ENCODE data around the gene GPR18. TPM values are rescaled to one million over a fixed set of nuclear protein-coding genes. Genes with fewer than 3 reads are reported as not detected.

Gene GPR18
- total RNA-seq, 1 donor from 2014 or later: not detected

DNA sequence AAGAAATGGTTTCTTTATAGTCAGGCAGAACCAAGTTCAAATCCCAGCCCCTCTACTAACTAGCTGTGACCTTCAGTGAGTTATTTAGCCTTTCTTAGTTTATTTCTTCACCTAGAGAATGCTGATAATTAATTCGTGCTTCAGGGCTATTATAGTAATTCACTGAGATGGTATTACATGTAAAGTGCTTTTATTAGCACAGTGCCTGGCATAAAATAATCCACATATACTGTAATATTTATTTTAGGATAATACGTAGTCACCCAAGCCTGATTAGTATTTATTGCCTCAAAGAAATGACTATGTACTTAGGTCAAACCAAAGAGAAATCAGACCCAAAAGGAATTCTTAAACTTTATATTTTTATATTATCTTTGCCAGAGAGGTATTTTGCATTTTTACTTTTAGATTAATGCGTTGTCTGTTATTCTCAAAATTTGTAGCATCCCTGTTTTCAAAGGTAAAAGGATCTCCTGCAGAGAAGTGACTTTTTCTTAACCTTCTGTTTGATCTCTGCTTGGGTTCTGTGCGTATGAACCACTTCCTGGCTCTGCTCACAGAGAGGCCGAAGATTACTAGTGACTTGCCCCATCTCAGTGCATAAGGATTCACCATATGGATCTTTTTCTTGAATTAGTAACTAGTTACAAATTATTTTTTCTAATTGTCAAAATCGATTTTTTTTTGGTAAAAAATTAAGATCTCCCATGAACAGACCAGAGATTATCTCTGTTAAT, 37.8 kb downstream of the GPR18 start:
- H3K4me3 ChIP-seq (ENCODE audit: low read depth, low read length): no peak overlapping the region
- DNase-seq (ENCODE audit: low read depth): no peak

DNA sequence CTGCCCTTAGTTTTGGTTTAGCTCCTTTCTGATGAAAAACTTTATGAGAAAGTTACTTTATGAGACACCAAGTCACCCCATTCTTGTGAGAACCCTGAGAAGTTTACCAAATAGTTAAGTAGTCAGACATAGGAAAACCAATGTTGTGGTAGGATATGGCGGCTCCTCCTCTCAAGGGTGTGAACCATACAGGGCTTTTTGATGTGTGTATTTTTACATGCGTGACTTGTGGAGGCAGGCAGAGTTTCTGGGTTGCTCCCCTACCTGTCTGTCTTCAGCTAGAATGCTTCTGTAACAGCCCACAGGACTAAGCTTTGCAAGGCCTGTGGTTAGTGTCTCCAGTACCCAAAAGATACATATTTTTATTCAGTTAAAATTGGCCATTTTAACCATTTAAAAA, 39.2 kb downstream of the GPR18 start:
- H3K4me3 ChIP-seq (ENCODE audit: low read depth, low read length): no peak overlapping the region
- DNase-seq (ENCODE audit: low read depth): no peak
- TF ChIP-seq, protein P1, sequence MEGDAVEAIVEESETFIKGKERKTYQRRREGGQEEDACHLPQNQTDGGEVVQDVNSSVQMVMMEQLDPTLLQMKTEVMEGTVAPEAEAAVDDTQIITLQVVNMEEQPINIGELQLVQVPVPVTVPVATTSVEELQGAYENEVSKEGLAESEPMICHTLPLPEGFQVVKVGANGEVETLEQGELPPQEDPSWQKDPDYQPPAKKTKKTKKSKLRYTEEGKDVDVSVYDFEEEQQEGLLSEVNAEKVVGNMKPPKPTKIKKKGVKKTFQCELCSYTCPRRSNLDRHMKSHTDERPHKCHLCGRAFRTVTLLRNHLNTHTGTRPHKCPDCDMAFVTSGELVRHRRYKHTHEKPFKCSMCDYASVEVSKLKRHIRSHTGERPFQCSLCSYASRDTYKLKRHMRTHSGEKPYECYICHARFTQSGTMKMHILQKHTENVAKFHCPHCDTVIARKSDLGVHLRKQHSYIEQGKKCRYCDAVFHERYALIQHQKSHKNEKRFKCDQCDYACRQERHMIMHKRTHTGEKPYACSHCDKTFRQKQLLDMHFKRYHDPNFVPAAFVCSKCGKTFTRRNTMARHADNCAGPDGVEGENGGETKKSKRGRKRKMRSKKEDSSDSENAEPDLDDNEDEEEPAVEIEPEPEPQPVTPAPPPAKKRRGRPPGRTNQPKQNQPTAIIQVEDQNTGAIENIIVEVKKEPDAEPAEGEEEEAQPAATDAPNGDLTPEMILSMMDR (conservative IDR thresholded peaks at IDR 0.05; ENCODE audit: low read depth, low read length): no peak

More for the DNA sequence above, 37.8 kb downstream of the GPR18 start:
- TF ChIP-seq, protein P1 (conservative IDR thresholded peaks at IDR 0.05; ENCODE audit: low read depth, low read length): no peak

DNA sequence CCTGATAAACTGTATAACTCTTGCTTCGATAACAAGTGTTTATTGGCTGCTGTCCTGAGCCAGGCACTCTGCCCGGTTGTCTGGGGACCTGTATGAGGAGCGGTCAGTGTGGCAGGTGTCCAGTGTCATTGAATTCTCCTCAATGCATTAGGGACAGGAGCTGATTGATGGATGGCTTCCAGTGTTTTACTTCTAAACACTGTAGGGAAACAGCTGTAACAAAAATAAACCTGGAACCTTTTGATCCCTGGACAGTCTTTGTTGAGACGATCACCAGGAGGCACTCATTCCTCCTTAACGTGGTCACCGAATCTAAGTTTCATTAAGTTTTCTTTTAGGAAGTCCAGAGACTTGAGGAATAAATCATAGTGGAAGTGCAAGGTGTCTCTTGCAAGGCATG, 39.6 kb downstream of the GPR18 start:
- TF ChIP-seq, protein P1 (conservative IDR thresholded peaks at IDR 0.05; ENCODE audit: low read depth, low read length): no peak
- no peak overlapping the region for H3K4me3 ChIP-seq (ENCODE audit: low read depth, low read length)
- no peak for DNase-seq (ENCODE audit: low read depth)

DNA sequence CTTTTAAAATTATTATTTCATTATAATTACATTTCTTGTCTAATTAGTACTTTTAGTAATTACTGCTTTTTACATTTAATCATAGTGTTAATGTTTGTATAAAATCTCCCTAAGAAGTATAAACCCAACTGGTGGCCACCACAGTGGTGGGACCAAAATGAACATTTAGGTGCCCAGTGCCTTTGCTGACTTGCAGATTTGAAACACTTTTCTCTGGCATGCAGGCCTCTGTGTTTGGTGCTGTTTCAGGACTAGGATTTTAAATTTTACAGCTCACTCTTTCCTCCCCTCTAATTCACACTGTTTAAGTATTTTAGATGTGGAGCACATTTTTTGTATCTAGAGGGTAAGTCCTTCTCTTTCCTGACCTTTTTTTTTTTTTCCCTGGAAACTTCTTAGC, 40.1 kb downstream of the GPR18 start:
- no peak overlapping the region for H3K4me3 ChIP-seq (ENCODE audit: low read depth, low read length)
- no peak for DNase-seq (ENCODE audit: low read depth)
- TF ChIP-seq, protein P1 (conservative IDR thresholded peaks at IDR 0.05; ENCODE audit: low read depth, low read length): no peak

DNA sequence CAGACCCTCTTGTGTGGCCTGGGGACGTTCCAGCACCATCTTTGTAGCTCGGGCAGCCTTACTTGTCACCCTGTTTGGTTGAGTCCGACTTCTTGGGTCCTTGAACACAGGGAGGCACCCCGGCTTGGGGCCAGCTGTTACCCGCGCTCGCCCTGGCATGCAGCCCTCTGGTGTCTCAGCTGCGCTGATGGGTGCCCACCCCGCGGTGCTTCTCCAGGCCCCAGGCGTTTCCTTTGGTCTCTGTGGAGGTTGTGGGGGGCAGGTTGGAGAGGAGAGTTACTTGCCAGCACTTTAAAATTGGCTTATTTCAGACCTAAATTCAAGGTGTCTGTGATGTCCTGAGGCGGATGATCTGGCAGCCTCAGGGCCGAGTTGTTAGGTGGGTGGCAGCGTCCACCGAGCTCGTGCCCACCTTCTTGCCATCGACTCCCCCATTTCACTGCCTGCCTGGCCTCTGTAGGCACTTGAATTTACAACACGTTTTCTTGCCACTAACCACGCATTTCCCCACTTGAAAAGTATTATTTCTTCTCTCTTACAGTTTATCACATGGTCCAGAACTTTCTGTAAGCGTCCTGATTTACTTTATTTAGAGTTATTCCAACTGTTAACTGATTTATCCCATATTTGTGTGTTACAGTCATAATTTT, 40.6 kb downstream of the GPR18 start:
- no peak overlapping the region for H3K4me3 ChIP-seq (ENCODE audit: low read depth, low read length)
- TF ChIP-seq, protein P1 (conservative IDR thresholded peaks at IDR 0.05; ENCODE audit: low read depth, low read length): no peak
- DNase-seq (ENCODE audit: low read depth): no peak

DNA sequence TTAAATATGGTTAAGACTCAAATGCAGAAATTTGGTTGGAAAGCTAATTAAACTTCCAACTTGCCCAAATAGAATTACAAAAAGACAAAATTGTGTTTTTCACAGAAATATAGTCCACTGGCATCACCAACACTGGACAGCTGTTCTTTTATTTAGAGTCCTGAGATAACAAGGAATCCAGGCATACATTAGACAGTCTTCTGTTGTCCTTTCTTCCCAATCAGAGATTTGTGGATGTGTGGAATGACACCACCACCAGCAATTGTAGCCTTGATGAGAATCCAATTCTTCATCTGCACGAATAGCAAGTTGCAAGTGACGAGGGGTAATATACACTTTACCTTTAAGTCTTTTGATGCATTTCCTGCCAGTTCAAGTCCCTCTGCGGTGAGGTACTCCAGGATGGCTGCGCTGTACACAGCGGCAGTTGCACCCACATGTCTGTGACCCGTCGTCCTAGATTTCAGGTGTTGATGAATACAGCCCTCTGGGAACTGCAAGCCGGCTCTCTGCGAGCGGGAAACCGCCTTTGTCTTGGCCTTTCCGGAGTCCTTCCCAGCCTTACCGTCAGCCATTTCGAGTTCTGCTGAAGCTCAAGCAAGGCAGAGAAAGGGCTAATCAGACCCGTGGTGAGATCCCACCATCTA, 42.9 kb downstream of the GPR18 start:
- TF ChIP-seq, protein P1 (conservative IDR thresholded peaks at IDR 0.05; ENCODE audit: low read depth, low read length): no peak
- DNase-seq (ENCODE audit: low read depth): no peak
- H3K4me3 ChIP-seq (ENCODE audit: low read depth, low read length): no peak overlapping the region

All from epithelial cell of proximal tubule (primary cell).